AG20443 (cell line): ENCODE data around the gene WASF1.
"Not testable (repeated sequence)": the region's sequence is repeated elsewhere in the genome, so short reads cannot be mapped to it uniquely, and the experiment has no call there.

Experiments
- DNase-seq: peaks from one replicate; pipeline ENCODE4 v3.0.0; 2012; ENCODE audit warnings: low spot score, mixed read lengths

The WASF1 gene

DNA sequence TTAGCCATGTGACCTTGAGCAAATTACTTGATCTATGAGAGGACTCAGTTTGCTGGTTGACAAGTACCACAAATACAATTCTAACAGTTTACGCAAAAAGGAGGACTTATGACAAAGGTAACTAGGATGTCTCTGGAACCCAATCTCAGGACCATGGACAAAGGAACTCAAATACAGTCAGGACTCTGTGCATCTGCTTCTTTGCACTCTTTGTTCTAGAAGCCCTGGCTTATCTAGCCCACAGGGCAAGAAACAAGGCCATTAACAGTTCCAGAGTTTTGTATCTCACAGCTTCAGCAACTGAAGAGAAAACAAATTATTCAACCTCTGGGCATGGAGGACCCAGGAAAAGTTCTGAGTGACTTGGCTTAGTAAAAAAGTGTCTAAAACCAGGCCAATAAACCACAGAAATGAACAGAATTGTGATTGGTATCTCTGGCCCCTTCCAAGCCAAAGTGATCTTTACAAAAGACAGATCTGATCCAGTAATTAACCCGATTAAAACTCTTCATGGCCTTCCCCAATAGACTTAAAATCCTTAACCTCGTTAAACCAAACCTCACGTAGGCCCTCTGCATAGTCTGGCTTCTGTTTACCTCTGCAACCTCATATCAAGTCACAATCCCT is 5.9 kb downstream of the WASF1 start:
- DNase-seq = no peak

- no peak for DNase-seq
These were observed 9.4 kb downstream of the WASF1 start for GRCh38 chr6:110170081-110170480.

DNA sequence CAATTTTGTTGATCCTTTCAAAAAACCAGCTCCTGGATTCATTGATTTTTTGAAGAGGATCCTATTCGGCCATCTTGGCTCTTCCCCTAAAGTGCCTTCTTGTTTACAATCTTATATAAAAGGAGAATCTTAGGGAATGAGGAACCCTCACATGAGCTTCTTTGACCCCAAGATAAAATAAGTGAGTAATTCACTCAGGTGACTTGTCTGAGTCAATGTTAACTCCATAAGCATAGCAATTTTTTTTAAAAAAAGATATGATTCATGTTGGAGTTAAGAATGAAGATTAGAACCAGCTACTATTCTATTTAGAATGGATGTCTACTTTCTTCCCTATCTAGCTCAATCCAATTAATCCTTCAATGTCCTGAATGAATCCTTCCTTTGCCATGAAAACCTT is 21.0 kb downstream of the WASF1 start:
- no peak for DNase-seq

DNA sequence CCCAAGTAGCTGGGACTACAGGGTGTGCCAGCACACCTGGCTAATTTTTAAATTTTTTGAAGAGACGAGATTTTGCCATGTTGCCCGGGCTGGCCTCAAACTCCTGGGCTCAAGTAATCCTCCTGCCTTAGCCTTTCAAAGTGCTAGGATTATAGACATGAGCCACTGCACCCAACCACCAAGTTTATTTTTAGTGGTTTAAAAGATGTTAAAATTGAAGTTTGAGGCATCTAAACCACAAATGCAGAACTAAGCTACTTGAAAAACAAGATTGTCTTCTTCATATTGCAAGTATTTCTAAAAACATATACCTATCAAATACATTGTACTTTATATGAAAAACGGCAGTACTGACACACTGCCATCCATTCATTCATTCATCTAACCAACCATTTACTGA is 31.6 kb downstream of the WASF1 start:
- DNase-seq = no peak

- DNase-seq = peak; percentile 32
These were observed 38.8 kb downstream of the WASF1 start for GRCh38 chr6:110140650-110141049.

DNA sequence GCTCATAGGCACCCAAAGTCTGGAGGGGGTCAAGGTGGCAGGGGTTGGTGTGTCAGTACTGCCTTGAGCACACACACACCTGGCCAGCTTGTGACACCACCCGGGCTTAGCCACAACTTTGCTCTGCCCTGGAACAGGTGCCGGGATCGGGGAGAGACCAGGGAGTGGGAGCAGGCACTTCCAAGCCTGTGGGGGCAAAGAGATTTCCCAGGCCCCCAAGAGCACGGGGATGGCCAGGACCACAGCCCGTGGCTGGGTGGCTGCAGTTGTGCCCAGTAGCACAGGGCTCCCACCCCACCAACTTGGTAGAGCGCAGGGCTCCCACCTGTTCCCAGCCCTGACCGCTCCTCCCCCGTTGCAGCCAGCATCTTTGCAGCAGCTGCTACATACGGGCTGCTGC is 40.4 kb downstream of the WASF1 start:
- no peak for DNase-seq

- DNase-seq = no peak
These were observed 41.3 kb downstream of the WASF1 start for GRCh38 chr6:110137924-110138887.

- DNase-seq = no peak
These were observed 49.1 kb downstream of the WASF1 start for GRCh38 chr6:110130362-110130761.

- no peak for DNase-seq
These were observed 51.1 kb downstream of the WASF1 start for GRCh38 chr6:110128418-110128817.

- DNase-seq = no peak
These were observed 54.1 kb downstream of the WASF1 start for GRCh38 chr6:110125361-110125760.

DNA sequence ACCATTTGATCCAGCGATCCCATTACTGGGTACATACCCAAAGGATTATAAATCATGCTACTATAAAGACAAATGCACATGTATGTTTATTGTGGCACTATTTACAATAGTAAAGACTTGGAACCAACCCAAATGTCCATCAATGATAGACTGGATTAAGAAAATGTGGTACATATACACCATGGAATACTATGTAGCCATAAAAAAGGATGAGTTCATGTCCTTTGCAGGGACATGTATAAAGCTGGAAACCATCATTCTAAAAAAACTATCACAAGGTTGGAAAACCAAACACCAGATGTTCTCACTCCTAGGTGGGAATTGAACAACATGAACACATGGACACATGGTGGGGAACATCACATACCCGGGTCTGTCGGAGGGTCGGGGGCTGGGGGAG is 57.8 kb downstream of the WASF1 start:
- not testable (repeated sequence) for DNase-seq

- no peak for DNase-seq
These were observed 63.2 kb downstream of the WASF1 start for GRCh38 chr6:110116258-110116657.

DNA sequence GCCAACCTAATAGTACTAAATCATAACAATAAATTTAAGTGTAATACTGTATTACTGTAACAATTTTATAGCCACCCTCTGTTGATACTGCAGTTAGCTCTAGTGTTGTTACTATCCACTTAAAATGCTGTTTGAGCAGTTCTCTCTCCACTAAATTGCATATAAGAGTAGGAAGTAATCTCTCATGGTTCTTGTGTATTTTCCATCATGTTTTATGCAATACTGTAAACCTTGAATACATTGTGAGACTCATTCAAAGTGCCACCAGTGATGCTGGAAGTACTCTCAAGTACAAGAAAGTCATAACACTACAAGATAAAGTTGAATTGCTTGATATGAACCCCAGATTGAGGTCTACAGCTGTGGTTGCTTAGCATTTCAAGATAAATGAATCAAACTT is 65.5 kb downstream of the WASF1 start:
- no peak for DNase-seq

- no peak for DNase-seq
These were observed 74.2 kb downstream of the WASF1 start for GRCh38 chr6:110105296-110105695.

DNA sequence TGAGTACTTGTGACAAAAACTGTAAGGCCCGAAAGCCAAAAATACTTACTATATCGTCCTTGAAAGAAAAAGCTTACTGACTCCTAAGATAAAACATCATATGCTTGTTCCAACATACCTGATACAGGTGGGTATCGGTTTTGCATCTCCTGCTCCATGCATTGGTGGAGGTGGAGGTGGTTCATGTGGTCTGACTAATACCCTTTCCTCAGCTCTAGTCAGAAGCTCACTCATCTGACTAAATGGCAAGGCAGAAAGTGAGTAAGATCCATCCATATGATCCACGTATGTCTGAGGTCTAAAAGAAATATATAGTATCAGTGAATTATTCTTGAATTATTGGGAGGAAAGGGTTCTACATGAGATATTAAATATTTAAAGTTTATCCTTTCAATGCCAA is 76.2 kb downstream of the WASF1 start:
- no peak for DNase-seq

DNA sequence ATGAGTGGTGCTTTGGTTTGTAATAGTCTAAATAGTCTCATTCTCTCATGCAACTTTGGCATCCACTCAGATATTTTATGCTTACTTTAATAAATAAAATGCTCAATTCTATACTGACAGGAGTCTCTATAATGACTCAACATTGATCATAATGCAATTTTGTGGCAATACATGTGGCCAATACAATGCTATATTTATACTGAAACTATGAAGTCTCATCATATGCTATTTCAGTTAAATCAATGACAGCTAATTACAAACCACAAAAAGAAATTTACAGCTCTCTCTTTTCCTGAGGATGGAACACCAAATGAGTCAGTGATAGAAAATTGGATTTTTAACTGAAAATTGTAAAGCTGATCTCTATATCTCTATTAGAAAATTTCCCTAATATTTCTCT is 77.1 kb downstream of the WASF1 start:
- DNase-seq = no peak

DNA sequence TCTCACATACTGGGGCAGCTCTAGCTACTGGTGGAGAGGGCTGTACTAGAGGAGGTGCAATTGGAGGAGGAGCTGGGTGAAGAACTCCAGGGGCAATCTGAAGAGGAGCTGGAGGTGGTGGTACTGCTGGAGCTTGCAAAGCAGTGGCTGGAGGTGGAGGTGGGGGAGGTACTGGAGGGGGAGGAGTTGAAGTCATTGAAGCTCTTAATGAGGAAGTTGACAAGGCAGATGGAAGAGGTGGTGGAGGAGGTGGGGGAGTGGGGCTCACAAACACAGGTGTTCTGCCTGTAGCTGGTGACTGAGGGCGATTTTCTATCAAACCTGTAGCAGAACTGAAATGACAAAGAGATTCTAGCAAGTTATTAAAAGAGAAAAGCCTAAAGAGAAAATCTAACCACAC is 77.6 kb downstream of the WASF1 start:
- DNase-seq = no peak

GRCh38 chr6:110098511-110099116 is 80.9 kb downstream of the WASF1 start:
- DNase-seq = no peak

DNA sequence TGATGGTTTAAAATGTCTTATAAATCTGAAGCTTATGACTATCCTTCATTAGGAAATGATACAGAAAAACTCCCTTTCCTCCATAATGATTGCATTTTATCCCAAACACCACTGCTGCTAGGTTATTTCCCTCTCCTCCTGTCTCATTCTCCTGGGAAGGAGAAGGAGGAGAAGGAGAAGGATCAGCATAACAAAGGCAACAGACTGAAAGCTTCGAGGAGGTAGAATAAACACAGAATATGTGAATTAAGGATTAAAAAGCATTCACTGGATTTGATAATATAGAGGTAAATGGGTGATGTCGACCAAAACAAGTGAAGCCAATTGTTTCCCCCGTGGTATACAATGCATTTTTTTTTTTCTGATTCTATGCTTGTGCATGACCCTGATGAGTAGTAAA is 82.0 kb downstream of the WASF1 start:
- DNase-seq = no peak

- no peak for DNase-seq
These were observed 83.5 kb downstream of the WASF1 start for GRCh38 chr6:110095935-110096334.

- no peak for DNase-seq
These were observed 84.4 kb downstream of the WASF1 start for GRCh38 chr6:110095101-110095500.

GRCh38 chr6:110093981-110094380 is 85.5 kb downstream of the WASF1 start:
- no peak for DNase-seq

GRCh38 chr6:110090876-110091275 is 88.6 kb downstream of the WASF1 start:
- no peak for DNase-seq
